Erythroblast (primary cell): ENCODE data around the gene BST2.

Source experiments
- GATA1 ChIP-seq: IDR thresholded peaks from 2 replicates; pipeline ENCODE4 v1.6.1; 2011; ENCODE audit warnings: low read depth, mild to moderate bottlenecking, control low read depth, low read length, moderate library complexity
- POLR2A ChIP-seq: IDR thresholded peaks from 2 replicates; pipeline ENCODE4 v1.6.1; 2011; ENCODE audit warnings: mild to moderate bottlenecking, low read length

GRCh38 chr19:17370026-17370587 is 35.3 kb downstream of the BST2 start:
- no peak for TF ChIP-seq POLR2A
- TF ChIP-seq GATA1, result no peak
